CD4-positive, alpha-beta T cell treated with Interleukin-15 for 1 hour (primary cell): ENCODE data around the gene STING1.
"Not testable (repeated sequence)": the region's sequence is repeated elsewhere in the genome, so short reads cannot be mapped to it uniquely, and the experiment has no call there.

ENCODE experiments used
- DNase-seq: peaks from one replicate; pipeline ENCODE4 v3.0.0-alpha.2; 2020

The STING1 gene

DNA sequence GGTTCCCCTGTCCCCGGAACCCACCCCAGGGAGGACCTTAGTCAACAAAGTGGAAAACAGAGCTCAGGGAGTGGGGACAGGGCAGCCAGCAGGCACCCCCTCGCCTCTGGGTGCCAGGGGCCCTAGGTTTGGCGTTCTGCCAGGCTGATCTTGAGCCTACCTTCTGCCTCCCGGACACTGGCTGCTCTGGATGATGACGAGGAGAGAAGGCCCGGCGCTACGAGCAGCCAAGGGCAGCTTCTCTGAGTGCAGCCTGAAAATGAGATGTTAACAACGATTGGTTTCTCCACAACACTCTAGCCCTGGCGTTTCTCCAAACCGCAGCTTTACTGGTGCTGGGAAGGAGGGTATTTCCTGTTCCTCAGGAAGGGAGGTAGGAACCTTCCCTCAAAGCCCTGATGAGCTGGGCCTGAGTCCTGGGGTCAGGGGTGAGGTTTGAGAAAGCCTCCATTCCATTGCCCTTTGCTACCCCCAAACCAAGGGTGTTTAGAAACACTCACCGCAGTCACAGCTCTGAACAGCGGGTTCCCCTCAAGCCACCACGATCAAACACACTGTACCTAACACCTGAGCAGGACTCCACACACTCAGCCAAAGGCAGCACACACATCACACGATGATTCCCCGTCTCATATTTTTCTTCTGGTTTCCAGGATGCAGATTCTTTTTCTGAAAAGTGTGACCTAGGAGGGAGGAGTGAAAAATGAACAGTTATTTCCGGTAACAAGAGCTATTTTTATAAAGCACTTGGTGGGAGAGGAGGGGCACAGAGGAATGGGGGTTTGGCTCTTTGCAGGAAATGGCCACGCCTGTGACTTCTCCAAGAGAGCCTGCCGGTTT, at the start of gene STING1:
Gene STING1 (minus strand): TSS at position 709 of the 840 bp plus-strand sequence. CDS start 1,054 bp downstream, outside the sequence.
- DNase-seq, result peak; percentile 74

DNA sequence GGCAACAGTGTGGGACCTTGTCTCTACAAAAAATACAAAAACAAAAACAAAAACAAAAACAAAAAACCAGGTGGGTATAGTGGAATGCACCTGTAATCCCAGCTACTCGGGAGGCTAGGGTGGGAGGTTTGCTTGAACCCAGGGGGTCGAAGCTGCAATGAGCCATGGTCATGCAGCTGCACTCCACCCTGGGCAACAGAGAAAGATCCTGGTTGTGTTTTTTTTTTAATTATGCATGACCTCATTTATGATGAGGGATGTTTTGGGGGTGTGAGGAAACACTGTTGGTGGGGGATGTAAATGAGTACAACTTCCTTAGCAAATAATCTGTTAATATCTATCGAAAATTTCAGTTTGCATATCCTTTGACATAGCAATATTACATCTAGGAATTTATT, 49.2 kb upstream of the STING1 start:
- no peak for DNase-seq

DNA sequence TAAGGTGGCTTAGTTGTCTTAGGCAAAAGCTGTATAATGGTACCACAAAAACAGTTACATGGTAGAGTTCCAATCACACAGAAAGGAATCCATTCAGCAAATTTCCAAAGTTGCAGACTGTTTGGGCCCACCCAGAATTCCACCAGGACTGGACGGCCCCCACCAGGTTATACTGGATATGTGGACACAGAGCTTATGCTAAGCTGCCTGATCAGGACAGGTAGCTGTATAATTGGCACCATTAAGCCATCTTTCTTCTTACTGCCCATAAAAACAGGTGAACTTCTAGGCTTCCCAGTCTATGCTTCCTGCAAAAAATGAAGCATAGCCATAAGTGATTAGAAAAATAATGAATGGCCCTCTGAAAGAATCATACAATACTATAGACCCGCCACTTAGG, 47.5 kb upstream of the STING1 start:
- DNase-seq, result not testable (repeated sequence)

GRCh38 chr5:139528695-139529094, 46.1 kb upstream of the STING1 start:
- not testable (repeated sequence) for DNase-seq

DNA sequence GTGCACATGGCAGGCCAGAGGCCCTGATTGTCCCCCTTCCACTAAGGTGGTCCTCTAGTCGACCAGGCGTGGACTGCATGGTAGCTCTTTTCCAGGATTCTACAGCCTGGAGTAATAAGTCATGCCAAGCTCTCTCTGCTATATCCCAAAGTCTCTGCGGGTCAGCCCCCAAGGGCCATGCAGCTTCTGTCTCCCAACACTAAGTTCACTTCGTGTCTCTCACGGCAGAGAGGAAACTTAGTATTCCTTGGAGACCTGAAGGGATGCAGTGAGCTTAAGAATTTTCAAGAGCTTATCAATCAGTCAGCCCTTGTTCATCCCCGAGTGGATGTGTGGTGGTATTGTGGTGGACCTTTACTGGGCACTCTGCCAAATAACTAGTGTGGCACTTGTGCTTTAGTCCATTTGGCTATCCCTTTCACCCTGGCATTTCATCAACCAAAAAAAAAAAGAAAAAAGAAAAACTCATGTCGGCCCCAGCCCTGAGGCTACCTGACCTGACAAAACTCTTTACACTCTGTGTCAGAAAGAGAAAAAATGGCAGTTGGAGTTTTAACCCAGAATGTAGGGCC, 45.4 kb upstream of the STING1 start:
- DNase-seq, result not testable (repeated sequence)

DNA sequence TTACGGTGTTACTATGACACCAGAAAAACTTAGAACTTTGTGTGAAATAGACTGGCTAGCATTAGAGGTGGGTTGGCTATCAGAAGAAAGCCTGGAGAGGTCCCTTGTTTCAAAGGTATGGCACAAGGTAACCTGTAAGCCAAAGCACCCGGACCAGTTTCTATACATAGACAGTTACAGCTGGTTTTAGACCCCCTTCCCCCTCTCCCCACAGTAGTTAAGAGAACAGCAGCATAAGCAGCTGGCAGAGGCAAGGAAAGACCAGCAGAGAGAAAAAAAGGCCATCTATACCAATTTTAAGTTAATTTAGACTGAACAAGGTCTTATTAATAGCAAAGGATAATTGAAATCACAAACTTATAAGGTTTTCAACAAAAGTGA, 44.5 kb upstream of the STING1 start:
- DNase-seq, result not testable (repeated sequence)

DNA sequence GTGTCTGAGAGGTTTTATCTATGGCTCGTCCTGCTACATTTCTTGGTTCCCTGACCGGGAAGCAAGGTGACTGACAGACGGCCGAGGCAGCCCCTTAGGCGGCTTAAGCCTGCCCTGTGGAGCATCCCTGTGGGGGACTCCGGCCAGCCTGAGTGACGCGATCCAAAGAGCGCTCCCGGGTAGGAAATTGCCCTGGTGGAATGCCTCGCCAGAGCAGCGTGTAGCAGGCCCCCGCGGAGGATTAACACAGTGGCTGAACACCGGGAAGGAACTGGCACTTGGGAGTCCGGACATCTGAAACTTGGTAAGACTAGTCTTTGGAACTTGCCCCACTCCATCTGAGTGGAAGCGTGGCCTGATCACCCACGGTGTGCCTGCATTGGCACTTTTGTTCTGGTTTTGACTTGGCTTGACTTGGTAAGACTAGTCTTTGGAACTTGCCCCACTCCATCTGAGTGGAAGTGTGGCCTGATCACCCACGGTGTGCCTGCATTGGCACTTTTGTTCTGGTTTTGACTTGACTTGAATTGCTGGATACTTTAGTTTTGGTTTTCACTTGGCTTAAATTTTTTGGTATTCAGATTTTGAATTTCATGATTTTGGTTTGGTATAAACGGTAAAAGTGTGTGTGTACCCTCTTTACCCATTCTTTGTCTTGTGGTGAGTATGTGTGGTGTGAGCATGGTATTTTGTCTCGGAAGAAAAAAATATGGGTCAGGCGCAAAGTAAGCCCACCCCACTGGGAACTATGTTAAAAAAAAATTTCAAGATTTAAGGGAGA, 43.9 kb upstream of the STING1 start:
- DNase-seq, result not testable (repeated sequence)

GRCh38 chr5:139525586-139526308, 43.2 kb upstream of the STING1 start:
- DNase-seq, result not testable (repeated sequence)

DNA sequence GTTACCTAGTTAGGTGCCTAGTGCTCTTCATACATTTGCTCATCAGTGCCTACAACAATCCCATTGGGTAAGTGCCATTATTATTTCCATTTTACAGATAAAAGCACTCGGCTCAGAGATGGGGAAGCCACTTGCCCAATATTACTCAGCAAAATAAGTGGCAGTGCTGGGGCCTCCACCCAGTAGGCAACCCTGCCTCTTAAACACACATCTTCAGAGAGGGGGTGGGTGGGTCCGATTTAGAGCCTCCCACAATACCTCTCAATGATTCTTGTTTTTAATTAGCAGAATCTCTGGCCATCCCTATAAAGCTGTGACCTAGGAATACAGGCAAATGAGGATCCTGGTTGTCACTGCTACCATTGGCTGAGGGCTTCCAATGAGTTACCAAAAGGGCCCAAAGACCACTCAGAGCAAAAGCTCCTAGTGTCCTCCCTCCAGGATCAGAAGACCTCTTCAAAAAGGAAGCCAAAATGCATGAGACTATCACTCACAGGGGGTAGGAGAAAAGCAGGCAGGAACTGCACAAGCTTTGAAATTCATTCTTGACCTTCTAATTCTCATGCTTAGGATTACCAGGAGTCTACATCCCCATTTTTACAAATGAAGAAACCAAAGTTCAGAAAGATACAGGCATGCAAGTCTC, 42.5 kb upstream of the STING1 start:
- no peak for DNase-seq

DNA sequence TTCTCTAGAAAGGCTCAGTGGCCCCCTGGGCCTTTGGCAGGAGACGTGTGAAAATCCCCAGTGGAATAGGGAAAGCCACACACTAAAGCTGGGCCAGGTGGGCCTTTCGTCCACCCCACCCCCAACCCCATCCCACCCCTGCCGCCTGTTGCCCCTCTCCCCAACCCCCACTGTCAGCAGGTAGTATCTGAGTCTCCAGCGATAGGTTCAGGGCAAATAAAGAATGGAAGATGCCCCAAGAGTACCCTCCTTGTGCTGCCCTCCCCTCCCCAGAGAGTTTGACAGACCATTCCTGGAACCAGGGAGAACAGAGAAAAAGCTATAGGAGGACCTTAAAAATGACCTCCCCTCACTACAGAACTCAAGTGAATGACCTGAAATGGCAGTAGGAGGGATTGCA, 41.9 kb upstream of the STING1 start:
- no peak for DNase-seq

GRCh38 chr5:139523635-139524445, 41.3 kb upstream of the STING1 start:
- no peak for DNase-seq

DNA sequence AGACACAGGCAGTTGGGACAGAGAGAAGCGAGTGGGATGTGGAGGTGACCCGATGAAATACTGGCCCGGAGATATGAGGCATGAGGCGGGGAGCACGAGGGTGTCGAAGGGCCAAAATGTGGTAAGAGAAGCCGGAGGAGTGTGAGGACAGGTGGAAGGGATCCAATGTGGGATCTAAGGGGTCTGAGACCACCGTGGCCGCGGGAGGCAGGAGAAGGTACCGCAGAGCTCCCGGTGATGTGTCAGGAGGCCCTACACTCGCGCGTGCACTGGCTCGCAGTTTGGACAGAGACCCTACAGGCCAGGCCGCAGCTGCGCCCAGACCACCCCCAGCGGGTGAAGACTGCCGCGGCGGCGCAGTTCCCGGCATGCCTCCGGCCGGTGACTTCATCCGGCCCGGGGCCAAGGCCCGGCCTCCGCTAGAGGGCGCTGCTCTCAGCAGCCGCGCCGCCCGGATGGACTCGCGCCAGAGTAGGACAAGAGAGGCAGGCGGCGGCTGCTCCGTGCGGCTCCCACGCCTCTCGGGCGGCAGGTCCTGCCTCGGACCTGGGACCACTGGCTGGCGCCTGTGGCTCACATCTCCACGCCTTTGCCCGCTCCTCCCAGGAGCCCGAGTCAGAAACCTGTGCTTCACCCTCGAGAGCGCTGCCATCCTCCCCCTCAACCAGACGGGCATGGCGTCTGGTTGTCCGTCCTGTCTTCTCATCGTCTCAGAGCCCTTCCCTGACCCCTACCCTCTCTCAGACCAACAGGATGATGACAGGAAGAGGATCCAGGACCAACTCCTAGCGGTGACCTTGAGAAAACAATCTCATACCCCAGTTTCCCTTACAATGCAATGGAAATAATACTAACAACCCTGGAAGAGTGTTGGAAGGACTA, 35.4 kb upstream of the STING1 start:
- peak; percentile 87 for DNase-seq

DNA sequence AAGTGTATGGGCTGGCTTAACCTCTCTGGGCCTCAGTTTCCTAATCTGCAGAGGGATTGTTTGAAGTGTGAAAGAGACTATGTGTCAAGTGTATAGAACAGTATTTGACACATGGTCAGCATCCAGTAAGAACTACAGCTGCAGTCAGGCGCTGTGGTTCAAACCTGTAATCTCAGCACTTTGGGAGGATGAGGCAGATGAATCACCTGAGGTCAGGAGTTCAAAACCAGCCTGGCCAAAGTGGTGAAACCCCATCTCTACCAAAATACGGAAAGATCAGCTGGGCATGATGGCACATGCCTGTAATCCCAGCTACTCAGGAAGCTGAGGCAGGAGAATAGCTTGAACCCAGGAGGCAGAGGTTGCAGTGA, 31.9 kb upstream of the STING1 start:
- no peak for DNase-seq

DNA sequence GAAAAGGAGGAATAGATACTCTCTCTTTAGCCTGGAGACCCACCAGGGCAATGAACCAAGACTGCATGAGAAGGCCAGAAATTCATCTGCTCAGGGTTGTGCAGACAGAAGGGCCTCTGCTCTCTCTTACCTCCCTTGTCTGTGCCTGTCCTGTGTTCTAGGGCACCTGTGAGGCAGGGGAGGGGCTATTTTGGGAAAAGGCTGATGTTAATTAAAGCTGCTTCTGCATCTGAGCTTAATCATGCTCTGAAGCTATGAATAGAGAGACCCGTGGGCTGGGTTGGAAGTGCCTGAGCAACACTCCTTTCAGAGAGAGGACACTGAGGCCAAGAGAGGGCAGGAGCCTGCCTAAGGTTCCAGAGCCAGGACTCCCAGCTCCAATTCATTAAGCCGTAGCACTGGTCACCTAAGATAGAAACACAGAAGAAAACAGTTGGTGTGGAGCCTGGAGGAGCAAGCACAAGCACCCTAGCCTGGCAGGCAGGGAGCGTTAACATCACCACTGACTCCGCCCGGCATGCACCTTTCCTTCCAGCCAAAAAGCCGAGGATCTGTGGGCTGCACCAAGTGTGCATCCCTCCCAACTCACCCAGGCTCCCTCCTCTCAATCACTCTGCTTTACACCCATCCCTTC, 31.4 kb upstream of the STING1 start:
- DNase-seq, result no peak

- peak; percentile 81 for DNase-seq
Observed at GRCh38 chr5:139513434-139513833, 30.9 kb upstream of the STING1 start.

GRCh38 chr5:139512786-139513390, 30.3 kb upstream of the STING1 start:
- no peak for DNase-seq

- DNase-seq, result not testable (repeated sequence)
Observed at GRCh38 chr5:139504722-139505121, 22.2 kb upstream of the STING1 start.

DNA sequence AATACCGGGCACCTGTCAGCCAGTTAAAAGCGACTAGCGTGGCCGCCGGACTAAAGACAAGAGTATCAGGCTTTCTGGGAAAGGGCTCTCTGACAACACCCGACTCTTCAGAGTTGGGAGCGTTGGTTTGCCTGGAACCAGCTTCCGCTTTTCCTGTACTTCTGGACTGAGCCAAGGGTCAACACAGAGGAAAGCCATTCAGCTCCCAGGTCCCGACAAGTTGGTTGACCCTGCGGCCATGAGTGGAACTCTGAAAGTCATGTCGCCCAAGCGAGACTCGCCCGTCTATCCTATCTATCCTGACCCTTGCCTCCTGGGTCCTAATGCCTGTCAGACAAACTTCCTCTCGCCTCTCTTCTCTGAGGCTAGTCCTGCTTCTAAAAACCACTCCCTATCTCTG, 21.3 kb upstream of the STING1 start:
- DNase-seq, result not testable (repeated sequence)

- DNase-seq, result not testable (repeated sequence)
Observed at GRCh38 chr5:139503036-139503817, 20.7 kb upstream of the STING1 start.
